AG04450 (cell line): Measurements from ENCODE around the gene NINJ1. TPM values are rescaled to one million over a fixed set of nuclear protein-coding genes. Genes with fewer than 3 reads are reported as not detected.
"Not testable (repeated sequence)": the region's sequence is repeated elsewhere in the genome, so short reads cannot be mapped to it uniquely, and the experiment has no call there.

ENCODE experiments used
- CTCF ChIA-PET: fragments of 300-600, 350-600 bp; formaldehyde crosslinking; extraction: SDS; loops from one replicate; lab custom pipeline; 2022; ENCODE audit warnings: antibody characterized with exemption, inconsistent platforms; lab: Charles Lee
- POLR2A ChIA-PET: fragments of 350-600 bp; formaldehyde crosslinking; extraction: SDS; loops from one replicate; lab custom pipeline; 2021; ENCODE audit warnings: antibody characterized with exemption, inconsistent platforms; lab: Yijun Ruan, JAX
- DNase-seq: peaks from one replicate; pipeline ENCODE4 v3.0.0-alpha.2; 2011; ENCODE audit warnings: low read depth, low spot score
- H3K27ac ChIP-seq: one replicate; pipeline ENCODE4 v1.5.1; 2012; ENCODE audit warnings: low read depth, low read length, control low read depth
- H3K27me3 ChIP-seq: one replicate; pipeline ENCODE4 v1.6.0; 2012; ENCODE audit warnings: low read length; ENCODE audit not compliant: control insufficient read depth, insufficient read depth
- H3K4me3 ChIP-seq: 2 replicates; pipeline ENCODE4 v1.5.1; 2011; ENCODE audit warnings: mild to moderate bottlenecking, low read depth, low read length, control low read depth
- H3K9me3 ChIP-seq: 2 replicates; pipeline ENCODE4 v1.5.1; 2012; ENCODE audit warnings: low read length; ENCODE audit not compliant: control insufficient read depth, insufficient read depth
- CTCF ChIP-seq: IDR thresholded peaks from 2 replicates; pipeline ENCODE4 v1.5.1; 2011; ENCODE audit warnings: low read depth, low read length, control low read depth, inconsistent platforms
- polyA plus RNA-seq: library from polyadenylated mRNA; depleted of rRNA; stranded (reverse); fragments of >200 nt; gene quantifications from 2 replicates; pipeline ENCODE4 v1.2.3, GENCODE V29; 2011

NINJ1 gene
- polyA plus RNA-seq, 1 experiment: 26.8 TPM

GRCh38 chr9:93148721-93149120 is 14.7 kb upstream of the NINJ1 start:
- CTCF ChIA-PET: no interaction called here
- POLR2A ChIA-PET: no interaction called here
- no peak for DNase-seq
- Histone ChIP-seq H3K27ac (no peak overlapping the region), H3K27me3 (peaks cover 2% of the 10 kb centered on the region), H3K4me3 (no peak overlapping the region), H3K9me3 (peaks cover 7% of the 10 kb centered on the region)
- no peak for TF ChIP-seq CTCF

GRCh38 chr9:93147632-93148031 is 13.6 kb upstream of the NINJ1 start:
- DNase-seq: no peak
- no peak overlapping the region for H3K27ac ChIP-seq
- peaks cover 2% of the 10 kb centered on the region for H3K27me3 ChIP-seq
- CTCF ChIA-PET: no interaction called here
- H3K9me3 ChIP-seq: peaks cover 7% of the 10 kb centered on the region
- no peak for TF ChIP-seq CTCF
- H3K4me3 ChIP-seq: no peak overlapping the region
- POLR2A ChIA-PET: no interaction called here

- CTCF ChIA-PET, H3K27me3 ChIP-seq, H3K9me3 ChIP-seq, H3K27ac ChIP-seq, DNase-seq, POLR2A ChIA-PET, H3K4me3 ChIP-seq: not testable (repeated sequence)
Measured at GRCh38 chr9:93146696-93147095, 12.6 kb upstream of the NINJ1 start.

GRCh38 chr9:93143830-93144530 is 9.9 kb upstream of the NINJ1 start:
- no peak for DNase-seq
- H3K27me3 ChIP-seq: no peaks in the 10 kb centered on the region

GRCh38 chr9:93141771-93142483 is 7.9 kb upstream of the NINJ1 start:
- no peaks in the 10 kb centered on the region for H3K27me3 ChIP-seq
- H3K27ac ChIP-seq: no peak overlapping the region
- no peak overlapping the region for H3K4me3 ChIP-seq
- no peak for DNase-seq
- POLR2A ChIA-PET: no interaction called here
- CTCF ChIA-PET: interaction anchor here (0.5 to 1.4 kb wide), 3 partner anchors 12 to 33 kb away, joined by 3 to 5 read pairs (median 4); no protein-coding TSS in a partner anchor
- peaks cover 6% of the 10 kb centered on the region for H3K9me3 ChIP-seq
- no peak for TF ChIP-seq CTCF

More at GRCh38 chr9:93143830-93144530, 9.9 kb upstream of the NINJ1 start:
- Histone ChIP-seq H3K9me3 (peaks cover 7% of the 10 kb centered on the region), H3K27ac (no peak overlapping the region), H3K4me3 (no peak overlapping the region)
- TF ChIP-seq CTCF: no peak
- ChIA-PET POLR2A (interaction anchor here (0.8 to 1.0 kb wide), 2 partner anchors 10 to 24 kb away, joined by 3 to 4 read pairs; partner anchors contain the start of gene NINJ1), CTCF (interaction anchor here (0.6 kb wide), 1 partner anchor 26 kb away, joined by 3 read pairs; no protein-coding TSS in a partner anchor)
